Measurements from ENCODE around the gene SFRP5.

The SFRP5 gene

DNA sequence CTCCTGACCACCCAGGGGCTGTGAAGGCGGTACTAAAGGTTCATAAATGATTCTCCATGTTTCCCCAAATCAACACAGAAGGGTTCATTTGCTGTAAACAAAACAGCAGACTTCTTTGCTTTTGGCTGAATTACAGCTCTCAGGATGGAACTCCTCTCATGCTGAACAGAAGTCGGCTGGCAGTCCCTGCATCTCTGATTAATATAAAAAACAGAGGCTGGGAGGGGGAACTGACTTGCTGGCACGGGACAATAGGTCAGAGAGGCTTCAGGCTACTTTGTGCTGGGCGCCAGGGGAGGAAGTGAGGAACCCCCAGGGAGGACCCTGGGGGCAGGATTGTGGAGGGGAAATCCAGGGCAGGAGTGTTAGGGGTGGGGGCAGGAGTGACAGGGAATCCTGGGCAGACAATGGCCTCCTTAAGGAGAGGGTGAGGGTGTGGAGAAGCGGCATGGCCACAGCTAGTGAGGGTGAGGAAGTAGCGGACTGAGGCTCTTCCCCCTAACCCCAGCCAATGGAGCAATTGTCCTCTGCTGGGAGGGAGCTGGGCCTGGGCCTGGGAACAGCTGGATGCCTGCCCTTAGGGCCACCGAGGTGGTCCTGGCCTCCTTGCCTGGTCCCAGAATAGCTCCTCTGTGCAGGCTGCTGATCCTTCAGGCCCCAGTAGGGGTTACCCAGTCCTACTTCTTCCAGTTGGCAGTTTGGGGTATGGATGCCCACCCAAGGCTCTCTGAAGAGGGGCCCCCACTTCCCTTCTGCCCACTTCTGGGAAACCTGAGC is 9.2 kb upstream of the SFRP5 start:
- TF ChIP-seq, protein P1, sequence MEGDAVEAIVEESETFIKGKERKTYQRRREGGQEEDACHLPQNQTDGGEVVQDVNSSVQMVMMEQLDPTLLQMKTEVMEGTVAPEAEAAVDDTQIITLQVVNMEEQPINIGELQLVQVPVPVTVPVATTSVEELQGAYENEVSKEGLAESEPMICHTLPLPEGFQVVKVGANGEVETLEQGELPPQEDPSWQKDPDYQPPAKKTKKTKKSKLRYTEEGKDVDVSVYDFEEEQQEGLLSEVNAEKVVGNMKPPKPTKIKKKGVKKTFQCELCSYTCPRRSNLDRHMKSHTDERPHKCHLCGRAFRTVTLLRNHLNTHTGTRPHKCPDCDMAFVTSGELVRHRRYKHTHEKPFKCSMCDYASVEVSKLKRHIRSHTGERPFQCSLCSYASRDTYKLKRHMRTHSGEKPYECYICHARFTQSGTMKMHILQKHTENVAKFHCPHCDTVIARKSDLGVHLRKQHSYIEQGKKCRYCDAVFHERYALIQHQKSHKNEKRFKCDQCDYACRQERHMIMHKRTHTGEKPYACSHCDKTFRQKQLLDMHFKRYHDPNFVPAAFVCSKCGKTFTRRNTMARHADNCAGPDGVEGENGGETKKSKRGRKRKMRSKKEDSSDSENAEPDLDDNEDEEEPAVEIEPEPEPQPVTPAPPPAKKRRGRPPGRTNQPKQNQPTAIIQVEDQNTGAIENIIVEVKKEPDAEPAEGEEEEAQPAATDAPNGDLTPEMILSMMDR (IDR thresholded peaks at IDR 0.05; ENCODE audit: low read depth, low read length): no peak
- H3K4me3 ChIP-seq (ENCODE audit: low read depth, low read length): no peak overlapping the region
- in situ Hi-C loops (cut with HindIII; ENCODE audit: low sequenced_read_pairs): no loop called here
- no peak for DNase-seq (ENCODE audit: low read depth, low spot score)

DNA sequence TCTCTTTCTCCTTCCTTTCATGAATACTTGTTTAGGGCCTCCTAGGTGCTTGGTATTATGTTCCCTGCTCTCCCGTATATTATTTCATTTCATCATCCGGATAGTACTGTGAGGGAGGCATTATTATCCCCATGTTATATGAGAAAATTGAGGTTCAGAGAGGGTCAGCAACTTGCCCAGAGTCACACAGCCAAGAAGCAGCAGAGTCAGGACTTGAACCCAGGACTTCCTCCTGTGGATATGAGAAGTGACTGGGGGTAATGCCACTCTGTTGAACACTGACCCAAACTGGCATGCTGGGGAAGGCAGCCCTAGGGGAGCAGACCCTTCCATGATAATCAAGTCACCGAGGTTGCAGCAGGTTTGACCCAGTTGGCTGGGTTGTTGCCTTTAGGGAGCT is 8.2 kb upstream of the SFRP5 start:
- in situ Hi-C loops (cut with HindIII; ENCODE audit: low sequenced_read_pairs): no loop called here
- TF ChIP-seq, protein P1 (IDR thresholded peaks at IDR 0.05; ENCODE audit: low read depth, low read length): no peak
- no peak overlapping the region for H3K4me3 ChIP-seq (ENCODE audit: low read depth, low read length)
- DNase-seq (ENCODE audit: low read depth, low spot score): no peak

- TF ChIP-seq, protein P1 (IDR thresholded peaks at IDR 0.05; ENCODE audit: low read depth, low read length): no peak
- no peak overlapping the region for H3K4me3 ChIP-seq (ENCODE audit: low read depth, low read length)
- no peak for DNase-seq (ENCODE audit: low read depth, low spot score)
- in situ Hi-C loops (cut with HindIII; ENCODE audit: low sequenced_read_pairs): no loop called here
These were observed 7.7 kb upstream of the SFRP5 start for GRCh38 chr10:97779492-97779891.

DNA sequence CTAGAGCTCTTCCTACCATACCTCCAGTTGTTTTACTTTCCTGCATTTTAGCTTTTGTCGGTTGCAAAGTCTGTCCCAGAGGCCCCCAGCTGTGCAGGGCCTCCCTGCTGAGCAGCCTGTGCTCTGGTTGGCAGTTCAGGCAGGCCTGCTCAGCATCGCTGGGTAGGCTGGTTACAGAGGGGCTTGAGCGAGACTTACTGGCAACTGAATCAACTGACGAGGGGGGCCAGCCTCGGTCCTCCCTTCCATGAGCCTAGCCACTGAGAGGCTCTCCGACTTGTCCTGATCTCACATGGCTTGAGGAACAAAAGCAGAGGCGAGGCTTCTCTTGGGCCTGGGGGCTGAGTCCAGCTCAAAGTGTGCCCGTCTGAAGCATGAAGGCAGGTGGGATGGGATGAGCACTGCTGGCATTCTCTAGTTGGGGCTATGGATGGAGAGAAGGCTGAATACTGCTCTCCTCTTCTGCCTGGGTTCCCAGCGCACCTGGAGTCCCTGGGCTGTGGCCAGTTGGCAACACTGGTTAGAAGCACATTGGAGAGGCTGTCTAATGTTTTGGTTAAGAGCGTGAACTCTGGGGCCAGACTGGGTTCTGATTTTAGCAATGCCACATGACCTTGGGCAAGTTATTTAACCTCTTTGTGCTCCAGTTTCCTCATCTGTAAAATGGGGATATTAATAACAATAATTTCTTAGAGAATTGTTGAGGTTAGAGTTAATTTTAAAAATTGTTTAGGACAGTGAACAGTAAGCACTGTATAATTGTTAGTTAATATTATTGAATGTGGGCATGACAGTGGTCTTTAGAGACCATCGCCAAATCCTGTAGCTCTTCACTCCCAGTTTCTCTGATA is 6.9 kb upstream of the SFRP5 start:
- no peak for DNase-seq (ENCODE audit: low read depth, low spot score)
- in situ Hi-C loops (cut with HindIII; ENCODE audit: low sequenced_read_pairs): no loop called here
- TF ChIP-seq, protein P1 (IDR thresholded peaks at IDR 0.05; ENCODE audit: low read depth, low read length): no peak
- no peak overlapping the region for H3K4me3 ChIP-seq (ENCODE audit: low read depth, low read length)

GRCh38 chr10:97777143-97777542 is 5.3 kb upstream of the SFRP5 start:
- H3K4me3 ChIP-seq (ENCODE audit: low read depth, low read length): no peak overlapping the region
- DNase-seq (ENCODE audit: low read depth, low spot score): no peak
- in situ Hi-C loops (cut with HindIII; ENCODE audit: low sequenced_read_pairs): no loop called here
- TF ChIP-seq, protein P1 (IDR thresholded peaks at IDR 0.05; ENCODE audit: low read depth, low read length): no peak

DNA sequence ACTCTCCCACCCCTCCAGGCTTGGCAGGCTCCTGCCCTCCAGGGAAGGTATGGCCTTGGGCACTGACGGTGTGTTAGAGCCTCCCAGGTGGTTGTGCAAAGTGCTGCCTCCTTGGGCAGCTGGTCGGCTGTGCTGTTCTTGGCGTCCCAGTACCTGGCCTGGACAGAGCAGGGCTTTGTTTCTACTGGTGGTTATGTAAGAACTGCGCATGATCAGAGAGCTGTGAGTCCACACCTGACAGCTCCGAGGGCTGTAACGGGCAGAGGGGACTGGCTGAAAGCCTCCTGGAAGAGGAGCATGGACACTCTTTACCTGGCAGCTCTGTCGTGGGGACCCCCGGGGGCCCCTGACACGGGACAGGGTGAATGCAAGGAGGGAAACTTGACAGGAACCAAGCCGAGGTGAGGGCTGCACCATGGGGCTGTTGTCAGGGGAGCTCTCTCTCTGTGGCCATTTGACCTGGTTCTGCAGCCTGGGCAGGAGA is 3.1 kb upstream of the SFRP5 start:
- in situ Hi-C loops (cut with HindIII; ENCODE audit: low sequenced_read_pairs): no loop called here
- DNase-seq (ENCODE audit: low read depth, low spot score): no peak
- H3K4me3 ChIP-seq (ENCODE audit: low read depth, low read length): no peak overlapping the region
- TF ChIP-seq, protein P1 (IDR thresholded peaks at IDR 0.05; ENCODE audit: low read depth, low read length): no peak
